Spleen (tissue), 7 donors: ENCODE data around the gene KCND2.

ENCODE experiments used
- POLR2A ChIP-seq, 3 donors: fragments of 450-650 bp; IDR thresholded peaks; one replicate each; pipeline ENCODE4 v1.5.1; 2017; ENCODE audit warnings: antibody characterized with exemption in 3 of 3, mild to moderate bottlenecking in 1 of 3
- POLR2AphosphoS5 ChIP-seq, 3 donors: sonication (generic); formaldehyde crosslinking; IDR thresholded peaks; one replicate each; pipeline ENCODE4 v1.5.1; 2017; ENCODE audit warnings: antibody characterized with exemption in 3 of 3
- TF ChIP-seq, protein P1 (sequence below), 11 experiments: fragments of 200-600 bp in 7 of 11; fragments of 450-650 bp in 4 of 11; sonication (generic) in 4 of 11; IDR thresholded peaks in 8 of 11; conservative IDR thresholded peaks in 3 of 11; 1 replicate in 7 of 11; 2 replicates in 4 of 11; pipeline versions ENCODE4 v1.4.0 to v1.8.0; 2016 to 2021; ENCODE audit warnings: antibody characterized with exemption in 11 of 11, inconsistent platforms in 4 of 11, mild to moderate bottlenecking in 1 of 11
- donor health status: DM: no; HTN: no; CAD: no; lungs with moderate emphysema.
- donor health status: DM: no; HTN: no; CAD: no.
- donor health status: DM: no; HTN: no; CAD: no.

DNA sequence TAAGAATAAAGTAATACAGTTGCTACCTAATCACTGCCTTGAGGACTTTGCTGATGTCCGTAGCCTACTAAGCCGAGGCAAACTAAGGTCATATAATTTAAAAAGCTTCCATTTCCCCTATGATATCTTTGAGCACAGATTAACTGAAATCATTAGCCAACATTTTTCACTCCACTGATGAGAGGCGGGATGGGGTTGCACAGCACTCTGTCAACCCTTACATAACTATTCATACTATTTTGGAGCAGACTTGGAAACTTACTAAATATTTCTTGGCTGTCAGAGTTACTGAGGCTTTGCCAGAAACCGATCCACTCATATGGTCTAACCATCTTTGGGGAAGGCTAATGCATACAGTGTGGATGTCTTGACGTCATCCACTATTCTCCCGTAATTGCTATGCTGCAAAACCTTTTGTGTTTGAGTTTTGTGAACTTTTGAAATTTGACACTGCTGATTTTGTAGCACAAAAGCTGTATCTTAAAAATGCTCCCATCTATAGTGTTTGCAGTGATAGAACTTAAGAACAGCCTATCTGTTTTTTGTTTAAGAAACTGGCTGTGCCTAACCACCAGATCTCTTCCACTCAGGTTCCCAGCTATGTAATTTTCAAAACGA, 336.3 kb downstream of the KCND2 start:
- TF ChIP-seq, protein P1, sequence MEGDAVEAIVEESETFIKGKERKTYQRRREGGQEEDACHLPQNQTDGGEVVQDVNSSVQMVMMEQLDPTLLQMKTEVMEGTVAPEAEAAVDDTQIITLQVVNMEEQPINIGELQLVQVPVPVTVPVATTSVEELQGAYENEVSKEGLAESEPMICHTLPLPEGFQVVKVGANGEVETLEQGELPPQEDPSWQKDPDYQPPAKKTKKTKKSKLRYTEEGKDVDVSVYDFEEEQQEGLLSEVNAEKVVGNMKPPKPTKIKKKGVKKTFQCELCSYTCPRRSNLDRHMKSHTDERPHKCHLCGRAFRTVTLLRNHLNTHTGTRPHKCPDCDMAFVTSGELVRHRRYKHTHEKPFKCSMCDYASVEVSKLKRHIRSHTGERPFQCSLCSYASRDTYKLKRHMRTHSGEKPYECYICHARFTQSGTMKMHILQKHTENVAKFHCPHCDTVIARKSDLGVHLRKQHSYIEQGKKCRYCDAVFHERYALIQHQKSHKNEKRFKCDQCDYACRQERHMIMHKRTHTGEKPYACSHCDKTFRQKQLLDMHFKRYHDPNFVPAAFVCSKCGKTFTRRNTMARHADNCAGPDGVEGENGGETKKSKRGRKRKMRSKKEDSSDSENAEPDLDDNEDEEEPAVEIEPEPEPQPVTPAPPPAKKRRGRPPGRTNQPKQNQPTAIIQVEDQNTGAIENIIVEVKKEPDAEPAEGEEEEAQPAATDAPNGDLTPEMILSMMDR (IDR thresholded peaks at IDR 0.05 in 8 of 11, conservative IDR thresholded peaks at IDR 0.05 in 3 of 11) = no peak
- TF ChIP-seq POLR2A (IDR thresholded peaks at IDR 0.05) (no peak), POLR2AphosphoS5 (IDR thresholded peaks at IDR 0.05) (no peak)
